Breast epithelium (tissue), 4 donors: ENCODE measurements around the gene ACER3. TPM values are rescaled to one million over a fixed set of nuclear protein-coding genes. Genes with fewer than 3 reads are reported as not detected.
"Not testable (repeated sequence)": the region's sequence is repeated elsewhere in the genome, so short reads cannot be mapped to it uniquely, and the experiment has no call there.

Source experiments
- DNase-seq, 2 donors: peaks; one replicate each; pipeline ENCODE4 v3.0.0-alpha.2; 2019; ENCODE audit warnings: low spot score in 2 of 2
- H3K27ac ChIP-seq, 2 donors: fragments of 200-600 bp; sonication (generic) in 1 of 2; one replicate each; pipeline ENCODE4 v1.5.1; 2016 to 2019; ENCODE audit warnings: mild to moderate bottlenecking in 1 of 2
- H3K27me3 ChIP-seq, 2 donors: fragments of 200-600 bp; sonication (generic) in 1 of 2; one replicate each; pipeline versions ENCODE4 v1.5.1 to v1.6.0; 2017 to 2019; ENCODE audit warnings: control low read depth in 1 of 2, mild to moderate bottlenecking in 1 of 2
- H3K36me3 ChIP-seq: fragments of 200-600 bp; one replicate; pipeline ENCODE4 v1.5.1; 2019
- H3K4me1 ChIP-seq, 2 donors: fragments of 200-600 bp; sonication (generic); one replicate each; pipeline ENCODE4 v1.5.1; 2016 to 2019; ENCODE audit warnings: control low read depth in 1 of 2
- H3K4me3 ChIP-seq, 3 donors: fragments of 200-600 bp; sonication (generic); 1 replicate in 2 of 3; 2 replicates in 1 of 3; pipeline ENCODE4 v1.5.1; 2016 to 2019; ENCODE audit warnings: mild to moderate bottlenecking in 3 of 3, moderate library complexity in 2 of 3
- H3K9me3 ChIP-seq, 2 donors: fragments of 200-600 bp; sonication (generic) in 1 of 2; one replicate each; pipeline ENCODE4 v1.5.1; 2016 to 2019; ENCODE audit warnings: control low read depth in 1 of 2
- CTCF ChIP-seq, 3 donors: fragments of 450-650 bp; IDR thresholded peaks; one replicate each; pipeline ENCODE4 v1.5.1; 2016 to 2017; ENCODE audit warnings: antibody characterized with exemption in 3 of 3, mild to moderate bottlenecking in 3 of 3, moderate library complexity in 3 of 3
- POLR2A ChIP-seq: fragments of 450-650 bp; IDR thresholded peaks from one replicate; pipeline ENCODE4 v1.6.1; 2016; ENCODE audit warnings: antibody characterized with exemption, mild to moderate bottlenecking, moderate library complexity
- POLR2AphosphoS5 ChIP-seq, 3 donors: sonication (generic); formaldehyde crosslinking; IDR thresholded peaks; one replicate each; pipeline ENCODE4 v1.6.1; 2017; ENCODE audit warnings: antibody characterized with exemption in 3 of 3
- intact Hi-C: fragments of 100-400 bp; cut with DNase I; formaldehyde crosslinking; loops from one replicate; pipeline ENCODE4 v1.15.1; 2023; ENCODE audit warnings: low total_unique reads
- total RNA-seq, 3 donors: library from RNA; depleted of rRNA; stranded (reverse); fragments of >200 nt; gene quantifications; one replicate each; pipeline ENCODE4 v1.1.0, GENCODE V29; 2016

Gene ACER3
- total RNA-seq, 3 donors from 2014 or later, result 8.2 to 35.2 (median 12.9) TPM

GRCh38 chr11:76825726-76826396, 34.9 kb upstream of the ACER3 start:
- no peak overlapping the region for H3K4me3 ChIP-seq
- peak overlapping the region; percentile 70 to 72 for H3K27ac ChIP-seq
- peaks cover 0 to 7% of the 10 kb centered on the region in 2 donors for H3K4me1 ChIP-seq
- H3K27me3 ChIP-seq, result no peaks in the 10 kb centered on the region
- DNase-seq, result no peak
- no peaks in the 10 kb centered on the region for H3K36me3 ChIP-seq
- H3K9me3 ChIP-seq, result no peaks in the 10 kb centered on the region
- TF ChIP-seq POLR2A (no peak), CTCF (IDR thresholded peaks at IDR 0.05) (no peak), POLR2AphosphoS5 (IDR thresholded peaks at IDR 0.05) (no peak)
- intact Hi-C loops, result no loop called here

DNA sequence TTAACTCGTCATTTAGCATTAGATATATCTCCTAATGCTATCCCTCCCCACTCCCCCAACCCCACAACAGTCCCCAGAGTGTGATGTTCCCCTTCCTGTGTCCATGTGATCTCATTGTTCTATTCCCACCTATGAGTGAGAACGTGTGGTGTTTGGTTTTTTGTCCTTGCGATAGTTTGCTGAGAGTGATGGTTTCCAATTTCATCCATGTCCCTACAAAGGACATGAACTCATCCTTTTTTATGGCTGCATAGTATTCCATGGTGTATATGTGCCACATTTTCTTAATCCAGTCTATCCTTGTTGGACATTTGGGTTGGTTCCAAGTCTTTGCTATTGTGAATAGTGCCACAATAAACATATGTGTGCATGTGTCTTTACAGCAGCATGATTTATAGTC, 34.2 kb upstream of the ACER3 start:
- H3K4me3 ChIP-seq, intact Hi-C loops, DNase-seq, H3K27me3 ChIP-seq, H3K27ac ChIP-seq, H3K36me3 ChIP-seq, H3K4me1 ChIP-seq, H3K9me3 ChIP-seq: not testable (repeated sequence)

DNA sequence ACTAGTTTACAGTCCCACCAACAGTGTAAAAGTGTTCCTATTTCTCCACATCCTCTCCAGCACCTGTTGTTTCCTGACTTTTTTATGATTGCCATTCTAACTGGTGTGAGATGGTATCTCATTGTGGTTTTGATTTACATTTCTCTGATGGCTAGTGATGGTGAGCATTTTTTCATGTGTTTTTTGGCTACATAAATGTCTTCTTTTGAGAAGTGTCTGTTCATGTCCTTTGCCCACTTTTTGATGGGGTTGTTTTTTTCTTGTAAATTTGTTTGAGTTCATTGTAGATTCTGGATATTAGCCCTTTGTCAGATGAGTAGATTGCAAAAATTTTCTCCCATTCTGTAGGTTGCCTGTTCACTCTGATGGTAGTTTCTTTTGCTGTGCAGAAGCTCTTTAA, 33.7 kb upstream of the ACER3 start:
- H3K27ac ChIP-seq, H3K27me3 ChIP-seq, H3K9me3 ChIP-seq, H3K36me3 ChIP-seq, DNase-seq, H3K4me1 ChIP-seq, H3K4me3 ChIP-seq, intact Hi-C loops: not testable (repeated sequence)

GRCh38 chr11:76830639-76831327, 29.9 kb upstream of the ACER3 start:
- no peaks in the 10 kb centered on the region for H3K9me3 ChIP-seq
- intact Hi-C loops, result loop anchor here (10.0 kb wide), 1 partner anchor 624 kb away; no protein-coding TSS in a partner anchor
- H3K4me3 ChIP-seq, result no peak overlapping the region
- no peaks in the 10 kb centered on the region for H3K27me3 ChIP-seq
- no peak for DNase-seq
- TF ChIP-seq POLR2A (no peak), CTCF (IDR thresholded peaks at IDR 0.05) (no peak), POLR2AphosphoS5 (IDR thresholded peaks at IDR 0.05) (no peak)
- no peaks in the 10 kb centered on the region for H3K36me3 ChIP-seq
- H3K4me1 ChIP-seq, result peaks cover 0 to under 1% of the 10 kb centered on the region in 2 donors
- H3K27ac ChIP-seq, result no peak overlapping the region

GRCh38 chr11:76831686-76832310, 28.9 kb upstream of the ACER3 start:
- TF ChIP-seq POLR2AphosphoS5 (IDR thresholded peaks at IDR 0.05), result no peak
- TF ChIP-seq CTCF (IDR thresholded peaks at IDR 0.05), result no peak
- no peak for TF ChIP-seq POLR2A
- Histone ChIP-seq H3K4me1 (peaks cover 0 to 8% of the 10 kb centered on the region in 2 donors), H3K9me3 (no peaks in the 10 kb centered on the region), H3K27me3 (no peaks in the 10 kb centered on the region), H3K27ac (no peak overlapping the region), H3K36me3 (no peaks in the 10 kb centered on the region), H3K4me3 (no peak overlapping the region)
- intact Hi-C loops, result loop anchor here (10.0 kb wide), 1 partner anchor 623 kb away; no protein-coding TSS in a partner anchor
- DNase-seq, result no peak

DNA sequence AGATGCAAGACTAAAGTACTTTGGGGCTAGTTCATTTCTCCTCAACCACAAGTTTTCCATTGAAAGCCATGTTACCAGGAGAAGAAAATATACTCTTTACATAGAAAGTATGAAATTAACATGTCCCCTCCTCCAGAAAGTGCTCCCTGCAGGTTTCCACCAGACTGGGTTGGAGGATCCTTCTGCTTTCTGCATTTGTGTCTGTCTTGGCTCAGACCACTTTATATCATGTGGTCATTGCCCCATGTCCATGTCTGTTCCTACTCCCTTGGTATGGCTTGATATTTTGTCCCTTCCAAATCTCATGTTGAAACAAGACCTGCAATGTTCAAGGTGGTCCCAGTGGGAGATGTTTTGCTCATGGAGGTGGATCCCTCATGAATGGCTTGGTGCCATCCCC, 28.4 kb upstream of the ACER3 start:
- intact Hi-C loops, result loop anchor here (10.0 kb wide), 1 partner anchor 622 kb away; no protein-coding TSS in a partner anchor
- DNase-seq, result no peak
- Histone ChIP-seq H3K4me1 (peaks cover 0 to 11% of the 10 kb centered on the region in 2 donors), H3K27ac (no peak overlapping the region), H3K9me3 (no peaks in the 10 kb centered on the region), H3K36me3 (no peaks in the 10 kb centered on the region), H3K4me3 (no peak overlapping the region), H3K27me3 (no peaks in the 10 kb centered on the region)
- TF ChIP-seq CTCF (IDR thresholded peaks at IDR 0.05) (no peak), POLR2AphosphoS5 (IDR thresholded peaks at IDR 0.05) (no peak), POLR2A (no peak)
